Parathyroid adenoma (tissue), 2 donors: ENCODE measurements around the gene ITIH4.

Experiments used
- H2AFZ ChIP-seq: fragments of 300-600 bp; sonication (generic); one replicate; pipeline ENCODE4 v1.7.0; 2017; ENCODE audit warnings: antibody characterized with exemption, mild to moderate bottlenecking
- H3K27ac ChIP-seq: fragments of 300-600 bp; sonication (generic); one replicate; pipeline ENCODE4 v1.7.0; 2017
- H3K27me3 ChIP-seq: fragments of 300-600 bp; sonication (generic); one replicate; pipeline ENCODE4 v1.7.0; 2017; ENCODE audit warnings: low read length; ENCODE audit not compliant: control insufficient read depth, insufficient read depth
- H3K36me3 ChIP-seq: fragments of 300-600 bp; sonication (generic); one replicate; pipeline ENCODE4 v1.7.0; 2017; ENCODE audit warnings: low read length; ENCODE audit not compliant: control insufficient read depth, insufficient read depth
- H3K4me1 ChIP-seq: fragments of 300-600 bp; sonication (generic); one replicate; pipeline ENCODE4 v1.7.0; 2017; ENCODE audit warnings: control low read depth
- H3K4me2 ChIP-seq: fragments of 300-600 bp; sonication (generic); one replicate; pipeline ENCODE4 v1.7.0; 2017; ENCODE audit warnings: low read length
- H3K4me3 ChIP-seq: fragments of 300-600 bp; sonication (generic); one replicate; pipeline ENCODE4 v1.7.0; 2017; ENCODE audit warnings: low read depth, low read length
- H3K79me2 ChIP-seq: fragments of 300-600 bp; sonication (generic); one replicate; pipeline ENCODE4 v1.7.0; 2017; ENCODE audit warnings: control low read depth
- H3K9ac ChIP-seq: fragments of 300-600 bp; sonication (generic); one replicate; pipeline ENCODE4 v1.7.0; 2017; ENCODE audit warnings: mild to moderate bottlenecking
- H3K9me3 ChIP-seq: fragments of 300-600 bp; sonication (generic); one replicate; pipeline ENCODE4 v1.7.0; 2017; ENCODE audit warnings: low read length; ENCODE audit not compliant: control insufficient read depth
- CTCF ChIP-seq: fragments of 300-600 bp; sonication (generic); IDR thresholded peaks from one replicate; pipeline ENCODE4 v1.7.0; 2017; ENCODE audit warnings: antibody characterized with exemption, mild to moderate bottlenecking
- donor health status: primary hyperparathyroidism.

The ITIH4 gene

GRCh38 chr3:52838561-52839267, 8.2 kb upstream of the ITIH4 start:
- H3K4me3 ChIP-seq = no peak overlapping the region
- no peaks in the 10 kb centered on the region for H3K27me3 ChIP-seq
- H3K79me2 ChIP-seq = no peaks in the 10 kb centered on the region
- H3K9ac ChIP-seq = no peak overlapping the region
- no peak overlapping the region for H3K4me2 ChIP-seq
- no peak overlapping the region for H2AFZ ChIP-seq
- no peaks in the 10 kb centered on the region for H3K4me1 ChIP-seq
- no peak overlapping the region for H3K27ac ChIP-seq
- no peaks in the 10 kb centered on the region for H3K9me3 ChIP-seq
- TF ChIP-seq CTCF = no peak
- no peaks in the 10 kb centered on the region for H3K36me3 ChIP-seq

GRCh38 chr3:52836986-52837385, 6.5 kb upstream of the ITIH4 start:
- H3K27ac ChIP-seq = no peak overlapping the region

GRCh38 chr3:52836471-52836845, 6.0 kb upstream of the ITIH4 start:
- no peak overlapping the region for H3K4me3 ChIP-seq
- no peak overlapping the region for H2AFZ ChIP-seq
- TF ChIP-seq CTCF = no peak
- no peaks in the 10 kb centered on the region for H3K4me1 ChIP-seq
- H3K27ac ChIP-seq = no peak overlapping the region
- no peaks in the 10 kb centered on the region for H3K9me3 ChIP-seq
- H3K9ac ChIP-seq = no peak overlapping the region
- H3K4me2 ChIP-seq = no peak overlapping the region
- no peaks in the 10 kb centered on the region for H3K27me3 ChIP-seq
- no peaks in the 10 kb centered on the region for H3K36me3 ChIP-seq
- no peaks in the 10 kb centered on the region for H3K79me2 ChIP-seq

More at GRCh38 chr3:52836986-52837385, 6.5 kb upstream of the ITIH4 start:
- H3K27me3 ChIP-seq = no peaks in the 10 kb centered on the region
- no peak overlapping the region for H3K4me3 ChIP-seq
- H3K79me2 ChIP-seq = no peaks in the 10 kb centered on the region
- no peak overlapping the region for H2AFZ ChIP-seq
- no peaks in the 10 kb centered on the region for H3K4me1 ChIP-seq
- no peak overlapping the region for H3K4me2 ChIP-seq
- no peak for TF ChIP-seq CTCF
- H3K9ac ChIP-seq = no peak overlapping the region
- H3K36me3 ChIP-seq = no peaks in the 10 kb centered on the region
- no peaks in the 10 kb centered on the region for H3K9me3 ChIP-seq

GRCh38 chr3:52835766-52836470, 5.4 kb upstream of the ITIH4 start:
- H3K27ac ChIP-seq = no peak overlapping the region
- no peaks in the 10 kb centered on the region for H3K79me2 ChIP-seq
- no peak overlapping the region for H3K9ac ChIP-seq
- no peaks in the 10 kb centered on the region for H3K4me1 ChIP-seq
- no peaks in the 10 kb centered on the region for H3K9me3 ChIP-seq
- no peak overlapping the region for H3K4me2 ChIP-seq
- H3K4me3 ChIP-seq = no peak overlapping the region
- no peaks in the 10 kb centered on the region for H3K36me3 ChIP-seq
- TF ChIP-seq CTCF = no peak
- H3K27me3 ChIP-seq = no peaks in the 10 kb centered on the region
- H2AFZ ChIP-seq = no peak overlapping the region
